Activated T-cell treated with anti-CD3 and anti-CD28 coated beads, Interleukin-2, amount 50 U/mL, for 24 hours (primary cell): Measurements from ENCODE around the gene C1QTNF12.
A peak's percentile ranks its signal among the peaks of the same experiment; 100 is the strongest.

Experiments used
- DNase-seq: peaks from one replicate; pipeline ENCODE4 v3.0.0-alpha.2; 2020
- H3K27ac Mint-ChIP-seq: 2 replicates; pipeline ENCODE4 v1.8.0; 2020; ENCODE audit warnings: mild to moderate bottlenecking, mixed read lengths
- H3K27me3 Mint-ChIP-seq: 2 replicates; pipeline ENCODE4 v1.8.0; 2020; ENCODE audit warnings: mixed read lengths
- H3K36me3 Mint-ChIP-seq: 2 replicates; pipeline ENCODE4 v1.8.0; 2020; ENCODE audit warnings: low read depth, mixed read lengths
- H3K4me1 Mint-ChIP-seq: 2 replicates; pipeline ENCODE4 v1.8.0; 2020; ENCODE audit warnings: low read depth, mixed read lengths
- H3K4me3 Mint-ChIP-seq: 2 replicates; pipeline ENCODE4 v1.8.0; 2020; ENCODE audit warnings: mild to moderate bottlenecking, moderate library complexity, mixed read lengths
- H3K9me3 Mint-ChIP-seq: 2 replicates; pipeline ENCODE4 v1.8.0; 2020; ENCODE audit warnings: mixed read lengths

The C1QTNF12 gene

GRCh38 chr1:1213345-1214265 is 32.9 kb downstream of the C1QTNF12 start, which contains the start of gene TNFRSF4:
TSS of gene TNFRSF4 (minus strand) at chr1:1214153. CDS start at chr1:1214127, 26 bp downstream.
- peak within 1 kb of the TSS; percentile 98 for H3K27ac Mint-ChIP-seq
- H3K4me1 Mint-ChIP-seq = peaks cover 60% of the 10 kb centered on the region
- peak within 1 kb of the TSS; percentile 85 for H3K4me3 Mint-ChIP-seq
- no peaks in the 10 kb centered on the region for H3K27me3 Mint-ChIP-seq
- DNase-seq = peak; percentile 73
- peaks cover 67% of the 10 kb centered on the region for H3K36me3 Mint-ChIP-seq
- H3K9me3 Mint-ChIP-seq = no peaks in the 10 kb centered on the region

- Mint-ChIP-seq H3K36me3 (peaks cover 62% of the 10 kb centered on the region), H3K27me3 (no peaks in the 10 kb centered on the region), H3K9me3 (no peaks in the 10 kb centered on the region), H3K27ac (peak overlapping the region; percentile 87), H3K4me3 (peak overlapping the region; percentile 85), H3K4me1 (peaks cover 60% of the 10 kb centered on the region)
- DNase-seq = peak; percentile 71
These were observed 33.7 kb downstream of the C1QTNF12 start for GRCh38 chr1:1212780-1213344.

GRCh38 chr1:1211541-1212441 is 34.7 kb downstream of the C1QTNF12 start:
- peak overlapping the region; percentile 78 for H3K4me3 Mint-ChIP-seq
- H3K36me3 Mint-ChIP-seq = peaks cover 53% of the 10 kb centered on the region
- H3K4me1 Mint-ChIP-seq = peaks cover 56% of the 10 kb centered on the region
- no peak for DNase-seq
- peak overlapping the region; percentile 64 for H3K27ac Mint-ChIP-seq
- H3K27me3 Mint-ChIP-seq = no peaks in the 10 kb centered on the region
- H3K9me3 Mint-ChIP-seq = no peaks in the 10 kb centered on the region

- Mint-ChIP-seq H3K27ac (peak overlapping the region; percentile 44), H3K36me3 (peaks cover 45% of the 10 kb centered on the region), H3K4me3 (peak overlapping the region; percentile 69), H3K4me1 (peaks cover 53% of the 10 kb centered on the region), H3K27me3 (no peaks in the 10 kb centered on the region), H3K9me3 (no peaks in the 10 kb centered on the region)
- DNase-seq = no peak
These were observed 35.6 kb downstream of the C1QTNF12 start for GRCh38 chr1:1210726-1211540.

- Mint-ChIP-seq H3K9me3 (no peaks in the 10 kb centered on the region), H3K4me3 (peak overlapping the region; percentile 80), H3K27me3 (no peaks in the 10 kb centered on the region), H3K4me1 (peaks cover 41% of the 10 kb centered on the region), H3K36me3 (peaks cover 40% of the 10 kb centered on the region), H3K27ac (peak overlapping the region; percentile 98)
- peak; percentile 77 for DNase-seq
These were observed 37.6 kb downstream of the C1QTNF12 start for GRCh38 chr1:1208713-1209433.

GRCh38 chr1:1207571-1207892 is 39.0 kb downstream of the C1QTNF12 start:
- Mint-ChIP-seq H3K27ac (peak overlapping the region; percentile 98), H3K4me3 (peak overlapping the region; percentile 80), H3K4me1 (peaks cover 42% of the 10 kb centered on the region), H3K36me3 (peaks cover 37% of the 10 kb centered on the region), H3K27me3 (no peaks in the 10 kb centered on the region), H3K9me3 (no peaks in the 10 kb centered on the region)
- no peak for DNase-seq

- peaks cover 42% of the 10 kb centered on the region for H3K4me1 Mint-ChIP-seq
- no peaks in the 10 kb centered on the region for H3K27me3 Mint-ChIP-seq
- peak overlapping the region; percentile 76 for H3K27ac Mint-ChIP-seq
- DNase-seq = peak; percentile 63
- peak overlapping the region; percentile 80 for H3K4me3 Mint-ChIP-seq
- peaks cover 35% of the 10 kb centered on the region for H3K36me3 Mint-ChIP-seq
- no peaks in the 10 kb centered on the region for H3K9me3 Mint-ChIP-seq
These were observed 39.5 kb downstream of the C1QTNF12 start for GRCh38 chr1:1206966-1207531.

- Mint-ChIP-seq H3K9me3 (no peaks in the 10 kb centered on the region), H3K36me3 (peaks cover 32% of the 10 kb centered on the region), H3K4me1 (peaks cover 42% of the 10 kb centered on the region), H3K27me3 (no peaks in the 10 kb centered on the region), H3K4me3 (peak within 1 kb of the TSS; percentile 80), H3K27ac (peak within 1 kb of the TSS; percentile 79)
- peak; percentile 77 for DNase-seq
These were observed 40.1 kb downstream of the C1QTNF12 start, which contains the start of gene TNFRSF18 for GRCh38 chr1:1206376-1206965. TSS of gene TNFRSF18 (minus strand) at chr1:1206592. CDS start at chr1:1206571, 21 bp downstream.

GRCh38 chr1:1205769-1206375 is 40.6 kb downstream of the C1QTNF12 start:
- peak overlapping the region; percentile 79 for H3K27ac Mint-ChIP-seq
- peaks cover 38% of the 10 kb centered on the region for H3K4me1 Mint-ChIP-seq
- H3K9me3 Mint-ChIP-seq = no peaks in the 10 kb centered on the region
- DNase-seq = peak; percentile 64
- H3K36me3 Mint-ChIP-seq = peaks cover 26% of the 10 kb centered on the region
- H3K27me3 Mint-ChIP-seq = no peaks in the 10 kb centered on the region
- peak overlapping the region; percentile 80 for H3K4me3 Mint-ChIP-seq

GRCh38 chr1:1204998-1205768 is 41.3 kb downstream of the C1QTNF12 start:
- Mint-ChIP-seq H3K36me3 (peaks cover 19% of the 10 kb centered on the region), H3K9me3 (no peaks in the 10 kb centered on the region), H3K27ac (peak overlapping the region; percentile 79), H3K4me1 (peaks cover 40% of the 10 kb centered on the region), H3K4me3 (peak overlapping the region; percentile 80), H3K27me3 (no peaks in the 10 kb centered on the region)
- DNase-seq = peak; percentile 54

GRCh38 chr1:1204425-1204920 is 42.0 kb downstream of the C1QTNF12 start:
- Mint-ChIP-seq H3K36me3 (peaks cover 14% of the 10 kb centered on the region), H3K9me3 (no peaks in the 10 kb centered on the region), H3K4me3 (peak overlapping the region; percentile 80), H3K27me3 (no peaks in the 10 kb centered on the region), H3K27ac (peak overlapping the region; percentile 47), H3K4me1 (peaks cover 38% of the 10 kb centered on the region)
- no peak for DNase-seq
